GM12878 (cell line): Measurements from ENCODE around the gene PDXP. TPM values are rescaled to one million over a fixed set of nuclear protein-coding genes. Genes with fewer than 3 reads are reported as not detected.
A peak's percentile ranks its signal among the peaks of the same experiment; 100 is the strongest.

Experiments used
- ATAC-seq: fragments of 200-7000 bp; cut with Tn5 transposase; 3 replicates; pipeline ENCODE4 v1.9.1; 2020; ENCODE audit warnings: mild to moderate bottlenecking, moderate library complexity
- BruUV-seq: library from RNA; stranded (reverse); fragments of 400-500 nt; replicated peaks from 2 replicates; lab custom pipeline; 2021; lab: Mats Ljungman, UMichigan
- CTCF ChIA-PET: fragments of 300-600 bp; sonication (Branson Sonifier 250); formaldehyde crosslinking; extraction: SDS; loops from one replicate; lab custom pipeline; 2021; ENCODE audit warnings: inconsistent platforms; lab: Yijun Ruan, JAX
- POLR2A ChIA-PET: fragments of 350-600 bp; formaldehyde crosslinking; extraction: SDS; loops from one replicate; lab custom pipeline; 2021; ENCODE audit warnings: inconsistent platforms; lab: Charles Lee
- RAD21 ChIA-PET: fragments of 300-600 bp; sonication (Branson Sonifier 250); formaldehyde crosslinking; loops from one replicate; lab custom pipeline; 2023; ENCODE audit warnings: antibody characterized with exemption; ENCODE audit not compliant: unreplicated experiment; lab: Charles Lee
- SMC1A ChIA-PET: fragments of 300-600 bp; sonication (Branson Sonifier 250); formaldehyde crosslinking; loops from one replicate; lab custom pipeline; 2023; ENCODE audit not compliant: unreplicated experiment, uncharacterized antibody; lab: Charles Lee
- DNase-seq: peaks from one replicate; pipeline ENCODE4 v3.0.0-alpha.2; 2011; ENCODE audit warnings: low read depth, low spot score
- FAIRE-seq: peaks from 3 replicates; lab custom pipeline; 2011; peaks lifted over from hg19 to GRCh38; lab: Jason Lieb, UNC
- H2AFZ ChIP-seq: 2 replicates; pipeline ENCODE4 v1.6.0; 2011; ENCODE audit warnings: low read depth, low read length, control low read depth; ENCODE audit not compliant: control insufficient read depth
- H3K27ac ChIP-seq: 2 replicates; pipeline ENCODE4 v1.5.1; 2011; ENCODE audit warnings: control low read depth; ENCODE audit not compliant: control insufficient read depth, insufficient read depth
- H3K27me3 ChIP-seq, 2 experiments: replicated peaks in 1 of 2; 2 replicates each; pipeline versions ENCODE4 v1.6.0 to v1.6.1; 2011; ENCODE audit warnings: low read length in 1 of 2; ENCODE audit not compliant: control insufficient read depth in 2 of 2, insufficient read depth in 2 of 2
- H3K36me3 ChIP-seq, 2 experiments: 2 replicates each; pipeline ENCODE4 v1.5.1; 2011; ENCODE audit warnings: low read length in 1 of 2; ENCODE audit not compliant: control insufficient read depth in 2 of 2, insufficient read depth in 2 of 2
- H3K4me1 ChIP-seq: 2 replicates; pipeline ENCODE4 v1.6.1; 2011; ENCODE audit warnings: mild to moderate bottlenecking, low read length, moderate library complexity, mixed read lengths; ENCODE audit not compliant: control insufficient read depth, insufficient read depth
- H3K4me2 ChIP-seq: 2 replicates; pipeline ENCODE4 v1.6.0; 2011; ENCODE audit warnings: control low read depth; ENCODE audit not compliant: control insufficient read depth, insufficient read depth
- H3K4me3 ChIP-seq: fragments of 200-600 bp; sonication (generic); 2 replicates; pipeline ENCODE4 v1.5.1; 2016
- H3K79me2 ChIP-seq: 2 replicates; pipeline ENCODE4 v1.6.0; 2011; ENCODE audit warnings: low read length; ENCODE audit not compliant: control insufficient read depth, insufficient read depth
- H3K9ac ChIP-seq: 2 replicates; pipeline ENCODE4 v1.8.0; 2011; ENCODE audit warnings: low read length, control low read depth, mixed read lengths; ENCODE audit not compliant: control insufficient read depth, insufficient read depth
- H3K9me3 ChIP-seq: replicated peaks from 3 replicates; pipeline ENCODE4 v1.5.1; 2011; ENCODE audit warnings: mild to moderate bottlenecking, low read length; ENCODE audit not compliant: control insufficient read depth, insufficient read depth
- H4K20me1 ChIP-seq: 2 replicates; pipeline ENCODE4 v1.6.0; 2011; ENCODE audit not compliant: control insufficient read depth, insufficient read depth
- BCL11A ChIP-seq: IDR thresholded peaks from 2 replicates; pipeline ENCODE4 v1.6.1; 2011; ENCODE audit warnings: low read depth, low read length
- HDAC6 ChIP-seq: fragments of 200-600 bp; sonication (generic); IDR thresholded peaks from one replicate; pipeline ENCODE4 v1.8.0; 2017; ENCODE audit warnings: antibody characterized with exemption; ENCODE audit not compliant: unreplicated experiment
- MTA2 ChIP-seq: fragments of 450-650 bp; IDR thresholded peaks from 2 replicates; pipeline ENCODE4 v1.6.1; 2016; ENCODE audit warnings: low read depth, mild to moderate bottlenecking, moderate library complexity
- NFYB ChIP-seq: IDR thresholded peaks from 2 replicates; pipeline ENCODE4 v1.6.1; 2011; ENCODE audit warnings: low read depth, mild to moderate bottlenecking, low read length, improper control_type of control experiment, moderate library complexity; ENCODE audit not compliant: insufficient read depth
- RFX5 ChIP-seq: IDR thresholded peaks from 2 replicates; pipeline ENCODE4 v1.6.1; 2011; ENCODE audit warnings: low read depth, low read length, improper control_type of control experiment
- SMARCA5 ChIP-seq: fragments of 450-650 bp; IDR thresholded peaks from 2 replicates; pipeline ENCODE4 v1.6.1; 2017; ENCODE audit warnings: mild to moderate bottlenecking
- SREBF1 ChIP-seq: IDR thresholded peaks from 2 replicates; pipeline ENCODE4 v1.6.1; 2012; ENCODE audit warnings: mild to moderate bottlenecking, low read length
- TCF3 ChIP-seq: IDR thresholded peaks from 2 replicates; pipeline ENCODE4 v1.6.1; 2012; ENCODE audit warnings: low read depth, mild to moderate bottlenecking, low read length, borderline replicate concordance; ENCODE audit not compliant: insufficient read depth
- WGBS: methylation state at CpG from one replicate; pipeline ENCODE4 v1.1.6; 2016; ENCODE audit warnings: low lambda C conversion rate; ENCODE audit not compliant: insufficient replicate concordance, insufficient coverage; ENCODE audit errors: missing lambda C conversion rate; 5-methylcytosine and 5-hydroxymethylcytosine counted together
- in situ Hi-C: fragments of 300-500 bp; cut with MboI; formaldehyde crosslinking; loops from 9 replicates; pipeline ENCODE4 v1.14.3; 2018; ENCODE audit warnings: mixed read lengths
- intact Hi-C: fragments of 100-400 bp; cut with micrococcal nuclease; formaldehyde crosslinking; loops from one replicate; pipeline ENCODE4 v1.14.2; 2022; ENCODE audit not compliant: unreplicated experiment
- polyA plus RNA-seq, 11 experiments: library from polyadenylated mRNA; depleted of rRNA in 4 of 11; unstranded in 6 of 11; stranded (reverse) in 5 of 11; fragments of >200 nt; fragmentation: Nextera tagmentation in 4 of 11; fragmentation: Illumina TruSeq in 1 of 11; extraction: Ambion mirVana in 4 of 11; extraction: Trizol in 1 of 11; gene quantifications; 1 replicate in 1 of 11; 2 replicates in 10 of 11; pipeline versions ENCODE4 v1.2.1 to v1.2.3, GENCODE V29; 2011 to 2016; ENCODE audit warnings: inconsistent platforms in 2 of 11, missing spikeins in 2 of 11, low read depth in 1 of 11
- total RNA-seq, 4 experiments: library from RNA; depleted of rRNA in 3 of 4; stranded (reverse); fragments of >200 nt in 3 of 4; fragmentation: Illumina TruSeq in 1 of 4; extraction: Trizol in 1 of 4; gene quantifications; 2 replicates each; pipeline versions ENCODE4 v1.2.1 to v1.2.3, GENCODE V29; 2013 to 2021
- TF ChIP-seq, protein P1 (sequence below): fragments of 450-650 bp; IDR thresholded peaks from 2 replicates; pipeline ENCODE4 v1.6.1; 2017; ENCODE audit warnings: mild to moderate bottlenecking, moderate library complexity
- TF ChIP-seq, protein P2 (sequence below): fragments of 450-650 bp; IDR thresholded peaks from 2 replicates; pipeline ENCODE4 v1.6.1; 2017; ENCODE audit warnings: mild to moderate bottlenecking, low read depth, inconsistent platforms; ENCODE audit not compliant: poor library complexity, severe bottlenecking
- TF ChIP-seq, protein P3 (sequence below): fragments of 450-650 bp; IDR thresholded peaks from 2 replicates; pipeline ENCODE4 v1.6.1; 2017; ENCODE audit warnings: antibody characterized with exemption, mild to moderate bottlenecking, moderate library complexity
- TF ChIP-seq, protein P4 (sequence below): IDR thresholded peaks from 2 replicates; pipeline ENCODE4 v1.6.1; 2012; ENCODE audit warnings: low read length, inconsistent platforms

Gene PDXP
- total and polyA plus RNA-seq, 10 of the 15 experiments (the other 5 are each of a cell fraction or from before 2014, with no cell fraction given) = 4.4 to 56.7 (median 34.6) TPM

DNA sequence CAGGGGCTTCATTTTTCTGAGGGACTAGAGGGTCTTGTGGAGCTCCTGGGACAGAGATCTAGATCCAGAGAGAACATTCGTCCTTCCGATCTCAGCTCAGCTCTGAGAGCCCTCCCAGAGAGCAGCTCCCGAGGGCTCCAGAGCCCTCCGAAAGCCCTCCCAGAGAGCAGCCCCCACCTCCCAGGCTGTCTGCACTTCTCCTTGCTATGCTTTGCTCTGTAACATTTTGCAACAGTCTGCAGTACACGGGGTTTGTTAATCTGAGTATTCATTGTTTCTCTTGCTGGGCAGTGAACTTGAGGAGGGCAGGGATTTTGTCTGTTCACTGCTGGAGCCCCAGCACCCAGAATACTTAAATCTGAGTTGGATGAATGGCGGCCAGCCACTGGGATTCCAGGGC is 47.3 kb upstream of the PDXP start:
- SMC1A ChIA-PET = interaction anchor here (1.5 to 5.5 kb wide), 3 partner anchors 32 to 51 kb away, joined by 3 to 27 read pairs (median 19); partner anchors contain the start of gene PDXP
- RAD21 ChIA-PET = interaction anchor here (1.5 to 1.7 kb wide), 2 partner anchors 19 to 75 kb away, joined by 3 read pairs; partner anchors contain the start of gene NOL12
- peaks cover 33% of the 10 kb centered on the region for H3K79me2 ChIP-seq
- no peaks in the 10 kb centered on the region for H3K9me3 ChIP-seq
- WGBS = 96% methylated on average over 6 of the region's 6 CpGs
- BruUV-seq = no TSS peak
- no peak overlapping the region for H2AFZ ChIP-seq
- H3K4me2 ChIP-seq = no peak overlapping the region
- TF ChIP-seq BCL11A (no peak), MTA2 (no peak), SREBF1 (no peak), RFX5 (no peak), NFYB (no peak), TCF3 (no peak), SMARCA5 (no peak), HDAC6 (no peak)
- TF ChIP-seq, protein P1, sequence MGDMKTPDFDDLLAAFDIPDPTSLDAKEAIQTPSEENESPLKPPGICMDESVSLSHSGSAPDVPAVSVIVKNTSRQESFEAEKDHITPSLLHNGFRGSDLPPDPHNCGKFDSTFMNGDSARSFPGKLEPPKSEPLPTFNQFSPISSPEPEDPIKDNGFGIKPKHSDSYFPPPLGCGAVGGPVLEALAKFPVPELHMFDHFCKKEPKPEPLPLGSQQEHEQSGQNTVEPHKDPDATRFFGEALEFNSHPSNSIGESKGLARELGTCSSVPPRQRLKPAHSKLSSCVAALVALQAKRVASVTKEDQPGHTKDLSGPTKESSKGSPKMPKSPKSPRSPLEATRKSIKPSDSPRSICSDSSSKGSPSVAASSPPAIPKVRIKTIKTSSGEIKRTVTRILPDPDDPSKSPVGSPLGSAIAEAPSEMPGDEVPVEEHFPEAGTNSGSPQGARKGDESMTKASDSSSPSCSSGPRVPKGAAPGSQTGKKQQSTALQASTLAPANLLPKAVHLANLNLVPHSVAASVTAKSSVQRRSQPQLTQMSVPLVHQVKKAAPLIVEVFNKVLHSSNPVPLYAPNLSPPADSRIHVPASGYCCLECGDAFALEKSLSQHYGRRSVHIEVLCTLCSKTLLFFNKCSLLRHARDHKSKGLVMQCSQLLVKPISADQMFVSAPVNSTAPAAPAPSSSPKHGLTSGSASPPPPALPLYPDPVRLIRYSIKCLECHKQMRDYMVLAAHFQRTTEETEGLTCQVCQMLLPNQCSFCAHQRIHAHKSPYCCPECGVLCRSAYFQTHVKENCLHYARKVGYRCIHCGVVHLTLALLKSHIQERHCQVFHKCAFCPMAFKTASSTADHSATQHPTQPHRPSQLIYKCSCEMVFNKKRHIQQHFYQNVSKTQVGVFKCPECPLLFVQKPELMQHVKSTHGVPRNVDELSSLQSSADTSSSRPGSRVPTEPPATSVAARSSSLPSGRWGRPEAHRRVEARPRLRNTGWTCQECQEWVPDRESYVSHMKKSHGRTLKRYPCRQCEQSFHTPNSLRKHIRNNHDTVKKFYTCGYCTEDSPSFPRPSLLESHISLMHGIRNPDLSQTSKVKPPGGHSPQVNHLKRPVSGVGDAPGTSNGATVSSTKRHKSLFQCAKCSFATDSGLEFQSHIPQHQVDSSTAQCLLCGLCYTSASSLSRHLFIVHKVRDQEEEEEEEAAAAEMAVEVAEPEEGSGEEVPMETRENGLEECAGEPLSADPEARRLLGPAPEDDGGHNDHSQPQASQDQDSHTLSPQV = no peak
- TF ChIP-seq, protein P2, sequence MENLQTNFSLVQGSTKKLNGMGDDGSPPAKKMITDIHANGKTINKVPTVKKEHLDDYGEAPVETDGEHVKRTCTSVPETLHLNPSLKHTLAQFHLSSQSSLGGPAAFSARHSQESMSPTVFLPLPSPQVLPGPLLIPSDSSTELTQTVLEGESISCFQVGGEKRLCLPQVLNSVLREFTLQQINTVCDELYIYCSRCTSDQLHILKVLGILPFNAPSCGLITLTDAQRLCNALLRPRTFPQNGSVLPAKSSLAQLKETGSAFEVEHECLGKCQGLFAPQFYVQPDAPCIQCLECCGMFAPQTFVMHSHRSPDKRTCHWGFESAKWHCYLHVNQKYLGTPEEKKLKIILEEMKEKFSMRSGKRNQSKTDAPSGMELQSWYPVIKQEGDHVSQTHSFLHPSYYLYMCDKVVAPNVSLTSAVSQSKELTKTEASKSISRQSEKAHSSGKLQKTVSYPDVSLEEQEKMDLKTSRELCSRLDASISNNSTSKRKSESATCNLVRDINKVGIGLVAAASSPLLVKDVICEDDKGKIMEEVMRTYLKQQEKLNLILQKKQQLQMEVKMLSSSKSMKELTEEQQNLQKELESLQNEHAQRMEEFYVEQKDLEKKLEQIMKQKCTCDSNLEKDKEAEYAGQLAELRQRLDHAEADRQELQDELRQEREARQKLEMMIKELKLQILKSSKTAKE = no peak
- TF ChIP-seq, protein P3, sequence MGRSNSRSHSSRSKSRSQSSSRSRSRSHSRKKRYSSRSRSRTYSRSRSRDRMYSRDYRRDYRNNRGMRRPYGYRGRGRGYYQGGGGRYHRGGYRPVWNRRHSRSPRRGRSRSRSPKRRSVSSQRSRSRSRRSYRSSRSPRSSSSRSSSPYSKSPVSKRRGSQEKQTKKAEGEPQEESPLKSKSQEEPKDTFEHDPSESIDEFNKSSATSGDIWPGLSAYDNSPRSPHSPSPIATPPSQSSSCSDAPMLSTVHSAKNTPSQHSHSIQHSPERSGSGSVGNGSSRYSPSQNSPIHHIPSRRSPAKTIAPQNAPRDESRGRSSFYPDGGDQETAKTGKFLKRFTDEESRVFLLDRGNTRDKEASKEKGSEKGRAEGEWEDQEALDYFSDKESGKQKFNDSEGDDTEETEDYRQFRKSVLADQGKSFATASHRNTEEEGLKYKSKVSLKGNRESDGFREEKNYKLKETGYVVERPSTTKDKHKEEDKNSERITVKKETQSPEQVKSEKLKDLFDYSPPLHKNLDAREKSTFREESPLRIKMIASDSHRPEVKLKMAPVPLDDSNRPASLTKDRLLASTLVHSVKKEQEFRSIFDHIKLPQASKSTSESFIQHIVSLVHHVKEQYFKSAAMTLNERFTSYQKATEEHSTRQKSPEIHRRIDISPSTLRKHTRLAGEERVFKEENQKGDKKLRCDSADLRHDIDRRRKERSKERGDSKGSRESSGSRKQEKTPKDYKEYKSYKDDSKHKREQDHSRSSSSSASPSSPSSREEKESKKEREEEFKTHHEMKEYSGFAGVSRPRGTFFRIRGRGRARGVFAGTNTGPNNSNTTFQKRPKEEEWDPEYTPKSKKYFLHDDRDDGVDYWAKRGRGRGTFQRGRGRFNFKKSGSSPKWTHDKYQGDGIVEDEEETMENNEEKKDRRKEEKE = no peak
- TF ChIP-seq, protein P4, sequence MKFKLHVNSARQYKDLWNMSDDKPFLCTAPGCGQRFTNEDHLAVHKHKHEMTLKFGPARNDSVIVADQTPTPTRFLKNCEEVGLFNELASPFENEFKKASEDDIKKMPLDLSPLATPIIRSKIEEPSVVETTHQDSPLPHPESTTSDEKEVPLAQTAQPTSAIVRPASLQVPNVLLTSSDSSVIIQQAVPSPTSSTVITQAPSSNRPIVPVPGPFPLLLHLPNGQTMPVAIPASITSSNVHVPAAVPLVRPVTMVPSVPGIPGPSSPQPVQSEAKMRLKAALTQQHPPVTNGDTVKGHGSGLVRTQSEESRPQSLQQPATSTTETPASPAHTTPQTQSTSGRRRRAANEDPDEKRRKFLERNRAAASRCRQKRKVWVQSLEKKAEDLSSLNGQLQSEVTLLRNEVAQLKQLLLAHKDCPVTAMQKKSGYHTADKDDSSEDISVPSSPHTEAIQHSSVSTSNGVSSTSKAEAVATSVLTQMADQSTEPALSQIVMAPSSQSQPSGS = no peak
- TF ChIP-seq, all 136 proteins: peak for 0
- H3K27ac ChIP-seq = peak overlapping the region; percentile 25
- peak overlapping the region; percentile 42; the same call in 1 of the 2 replicates for H3K4me3 ChIP-seq
- H3K27me3 ChIP-seq = no peaks in the 10 kb centered on the region
- in situ Hi-C loops (no loop called here), intact Hi-C loops (no loop called here)
- H4K20me1 ChIP-seq = no peaks in the 10 kb centered on the region
- DNase-seq (no peak), FAIRE-seq (no peak), ATAC-seq (no peak)
- POLR2A ChIA-PET = interaction anchor here (0.6 to 4.7 kb wide), 2 partner anchors 31 to 109 kb away, joined by 4 to 40 read pairs; partner anchors contain the start of gene SH3BP1
- peaks cover 0 to 8% of the 10 kb centered on the region in 2 experiments; a peak in 2 of 4 replicates for H3K36me3 ChIP-seq
- peaks cover 14% of the 10 kb centered on the region for H3K4me1 ChIP-seq
- peak overlapping the region; percentile 87; the same call in 1 of the 2 replicates for H3K9ac ChIP-seq
- CTCF ChIA-PET = interaction anchor here (0.7 to 11.8 kb wide), 5 partner anchors 19 to 69 kb away, joined by 3 to 178 read pairs (median 140); partner anchors contain the start of genes LGALS1, NOL12 and SH3BP1
